Measurements from ENCODE around the gene IP6K2. TPM values are rescaled to one million over a fixed set of nuclear protein-coding genes. Genes with fewer than 3 reads are reported as not detected.

IP6K2 gene
- total and polyA plus RNA-seq, 2 of the 13 experiments (the other 11 are each of a cell fraction or from before 2014, with no cell fraction given): 85.5 to 112 TPM

DNA sequence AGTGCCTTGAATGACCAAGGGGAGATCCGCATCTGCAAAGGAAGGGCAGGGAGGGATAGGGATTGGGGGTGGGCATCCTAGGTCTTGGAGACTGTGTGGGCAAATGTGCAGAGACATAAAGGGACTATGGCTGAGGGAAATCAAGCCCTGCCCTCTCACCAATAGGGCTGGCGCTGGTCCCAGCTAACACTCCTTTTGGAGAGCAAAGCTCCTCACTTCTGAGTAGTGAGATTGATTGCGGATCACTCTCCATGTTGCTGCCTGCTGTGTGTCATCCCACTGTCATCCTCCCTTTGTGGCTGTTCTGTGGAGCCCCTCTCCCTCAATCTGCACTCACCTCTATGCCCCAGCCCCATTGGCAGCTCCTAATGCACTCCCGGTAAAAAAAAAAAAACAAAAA lies 52.1 kb downstream of the IP6K2 start:
- H3K9me3 ChIP-seq (ENCODE audit: low read length): no peaks in the 10 kb centered on the region
- in situ Hi-C loops (cut with HindIII; ENCODE audit: extremely low pct_ligation_motif_present, low pct_unique_long_range_greater_than_20kb): no loop called here
- H3K4me1 ChIP-seq (ENCODE audit: insufficient read depth, low read length): peaks cover 21% of the 10 kb centered on the region
- no TSS peak for BruUV-seq (replicated peaks)
- 89% methylated on average over 4 of the region's 4 CpGs for WGBS (ENCODE audit: low lambda C conversion rate)
- intact Hi-C loops (cut with micrococcal nuclease; ENCODE audit: unreplicated experiment): no loop called here
- no peaks in the 10 kb centered on the region for H3K27me3 ChIP-seq (ENCODE audit: control insufficient read depth in 1 of 2, insufficient read depth in 2 of 2, low read length in 2 of 2)
- ChIA-PET CTCF (ENCODE audit: low intra/inter-chr PET ratio, low total read pairs) (no interaction called here), POLR2A (no interaction called here)
- H3K79me2 ChIP-seq (ENCODE audit: insufficient read depth, low read length): no peaks in the 10 kb centered on the region
- no peak for ATAC-seq
- FAIRE-seq: no peak
- H3K36me3 ChIP-seq (replicated peaks in 1 of 2; ENCODE audit: control insufficient read depth in 1 of 2, insufficient read depth in 2 of 2, low read length in 2 of 2): no peaks in the 10 kb centered on the region; a peak in 1 of 5 replicates
- H3K9ac ChIP-seq (ENCODE audit: insufficient read depth, low read depth, low read length): no peak overlapping the region
- no peak for DNase-seq (ENCODE audit: low spot score)
- H3K4me3 ChIP-seq (replicated peaks in 1 of 3; ENCODE audit: insufficient read depth in 1 of 3, low read depth in 2 of 3, low read length in 3 of 3): no peak overlapping the region
- no peak overlapping the region for H3K27ac ChIP-seq (ENCODE audit: extremely low read length, insufficient read depth, low read length)
- no peak overlapping the region for H2AFZ ChIP-seq (ENCODE audit: low read length)
- peaks cover 6% of the 10 kb centered on the region; the same call in 1 of the 2 replicates for H4K20me1 ChIP-seq (ENCODE audit: insufficient read depth, low read length)
- no peak overlapping the region for H3K4me2 ChIP-seq (ENCODE audit: low read depth, low read length)
- TF ChIP-seq MXD4 (CRISPR knock-in tag; IDR thresholded peaks at IDR 0.05): no peak
- TF ChIP-seq MAZ (IDR thresholded peaks at IDR 0.05; ENCODE audit: borderline replicate concordance, low read depth, low read length): no peak
- no peak for TF ChIP-seq MAZ (CRISPR knock-in tag; IDR thresholded peaks at IDR 0.05; ENCODE audit: low read depth)
- no peak for TF ChIP-seq ATF6 (CRISPR knock-in tag; conservative IDR thresholded peaks at IDR 0.05)
- no peak for TF ChIP-seq DR1 (CRISPR knock-in tag; IDR thresholded peaks at IDR 0.05)
- TF ChIP-seq SP2 (CRISPR knock-in tag; IDR thresholded peaks at IDR 0.05): no peak
- TF ChIP-seq, protein P1, sequence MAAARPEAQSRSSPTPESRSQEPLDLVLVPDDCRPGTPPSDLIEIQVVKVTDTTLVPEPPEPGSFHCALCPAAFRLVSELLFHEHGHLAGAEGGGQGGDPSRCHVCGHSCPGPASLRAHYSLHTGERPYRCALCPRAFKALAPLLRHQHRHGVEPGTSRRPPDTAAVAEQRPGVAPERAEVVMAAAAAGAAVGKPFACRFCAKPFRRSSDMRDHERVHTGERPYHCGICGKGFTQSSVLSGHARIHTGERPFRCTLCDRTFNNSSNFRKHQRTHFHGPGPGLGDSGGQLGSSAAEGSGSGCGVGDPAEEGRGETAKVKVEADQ (CRISPR knock-in tag; IDR thresholded peaks at IDR 0.05; ENCODE audit: borderline replicate concordance): no peak
- TF ChIP-seq KDM5A (IDR thresholded peaks at IDR 0.05; ENCODE audit: borderline replicate concordance, low read length): no peak
- TF ChIP-seq ZNF724P (CRISPR knock-in tag; IDR thresholded peaks at IDR 0.05; ENCODE audit: borderline replicate concordance): no peak
- TF ChIP-seq HNF4A (CRISPR knock-in tag; IDR thresholded peaks at IDR 0.05): no peak
- TF ChIP-seq ZNF790 (CRISPR knock-in tag; IDR thresholded peaks at IDR 0.05; ENCODE audit: borderline replicate concordance): no peak
- TF ChIP-seq ZMYM3 (CRISPR knock-in tag; IDR thresholded peaks at IDR 0.05): no peak
- TF ChIP-seq ARID4A (CRISPR knock-in tag; IDR thresholded peaks at IDR 0.05; ENCODE audit: borderline replicate concordance): no peak
- TF ChIP-seq ZHX1 (CRISPR knock-in tag; IDR thresholded peaks at IDR 0.05; ENCODE audit: low read depth): no peak
- TF ChIP-seq ZNF737 (CRISPR knock-in tag; IDR thresholded peaks at IDR 0.05; ENCODE audit: borderline replicate concordance): no peak
- TF ChIP-seq RORA (CRISPR knock-in tag; IDR thresholded peaks at IDR 0.05): no peak

All from HepG2 (cell line).